ENCODE data around the gene TMEM63C.

TMEM63C gene

DNA sequence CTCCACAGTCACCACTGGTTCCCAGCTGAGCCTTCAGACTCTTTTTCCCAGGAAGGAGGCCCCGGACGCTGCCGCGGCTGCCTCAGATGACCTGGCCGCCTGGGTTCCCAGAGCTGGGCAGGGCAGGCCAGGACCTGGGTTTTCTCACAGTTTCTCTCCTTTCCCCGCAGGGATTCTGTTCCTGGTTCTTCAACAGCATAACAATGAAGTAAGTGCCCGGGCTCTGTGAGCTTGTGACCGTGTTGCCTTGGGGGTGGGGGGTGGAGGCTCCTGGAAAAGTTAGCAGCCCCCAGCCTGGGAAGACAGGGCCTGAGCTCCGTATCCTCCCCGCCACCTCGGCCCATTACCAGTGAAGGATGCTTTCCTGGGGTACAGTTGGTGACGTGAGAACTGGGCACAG lies 43.7 kb downstream of the TMEM63C start:
- DNase-seq = no peak

DNA sequence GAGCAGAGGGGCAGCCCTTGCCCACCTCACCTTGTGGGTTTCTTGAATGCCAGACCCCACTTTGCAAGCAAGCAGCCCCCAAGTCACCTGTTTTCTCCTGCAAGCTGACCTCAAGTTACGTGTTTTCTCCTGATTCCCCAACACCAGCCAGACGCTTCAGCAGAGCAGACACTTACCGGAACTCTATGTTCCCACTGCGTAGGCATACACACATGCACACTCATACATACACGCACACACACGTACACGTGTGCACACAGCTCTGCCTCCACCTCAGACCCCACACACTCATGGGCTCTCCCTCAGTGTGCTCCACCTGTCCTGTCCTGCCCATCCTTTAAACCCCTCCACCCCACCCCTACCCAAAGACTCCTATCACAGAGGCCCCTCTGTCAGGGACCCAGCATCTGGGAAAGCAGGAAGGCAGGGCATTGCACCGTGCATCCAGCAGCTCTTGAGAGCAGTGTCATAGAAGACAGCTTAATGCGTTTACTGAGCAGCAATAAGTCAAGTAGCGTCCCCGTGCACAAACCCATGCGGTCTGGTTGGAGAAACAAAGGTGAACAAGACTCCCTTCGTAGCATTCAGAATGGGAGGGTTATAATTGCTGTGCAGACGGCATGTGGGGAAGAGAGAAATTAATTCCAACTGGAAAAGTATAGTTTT lies 44.4 kb downstream of the TMEM63C start:
- DNase-seq = no peak

DNA sequence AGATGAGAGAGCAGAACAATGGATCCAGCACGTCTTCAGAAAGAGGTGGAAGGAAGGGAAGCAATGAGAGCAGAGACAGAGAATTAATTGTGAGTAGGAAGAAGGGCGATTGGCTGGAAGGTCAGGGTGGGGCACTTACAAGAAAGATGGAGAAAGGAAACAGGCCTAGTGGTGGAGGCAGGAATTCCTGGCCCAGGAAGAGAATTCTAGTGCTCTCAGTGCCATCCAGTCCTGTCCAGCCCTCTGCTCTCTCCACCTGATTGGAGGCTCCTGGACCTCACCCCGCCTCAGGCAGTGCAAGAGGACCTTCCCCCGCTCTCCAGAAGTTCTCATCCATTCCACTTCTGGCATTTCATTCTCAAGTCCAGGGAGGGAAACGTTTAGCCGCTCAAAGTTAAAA lies 46.5 kb downstream of the TMEM63C start:
- DNase-seq = no peak

DNA sequence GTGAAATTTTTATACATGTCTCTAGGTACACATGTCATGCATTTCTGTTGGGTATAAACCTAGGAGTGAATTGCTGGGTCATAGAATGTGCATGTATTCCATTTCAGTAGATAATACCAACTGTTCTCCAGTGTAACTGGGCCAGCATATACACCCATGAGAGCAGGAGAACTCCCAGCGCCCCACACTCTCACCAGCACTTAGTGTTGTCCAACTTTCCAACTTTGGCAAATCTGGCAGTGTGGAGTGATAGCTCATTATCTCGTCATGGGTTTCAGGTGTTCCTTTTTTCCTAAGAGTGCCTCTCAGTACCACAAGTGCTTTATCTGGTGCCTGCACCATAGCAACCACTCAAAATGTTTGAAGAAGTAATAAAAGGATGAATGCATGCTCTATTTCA lies 49.3 kb downstream of the TMEM63C start:
- DNase-seq = no peak

DNA sequence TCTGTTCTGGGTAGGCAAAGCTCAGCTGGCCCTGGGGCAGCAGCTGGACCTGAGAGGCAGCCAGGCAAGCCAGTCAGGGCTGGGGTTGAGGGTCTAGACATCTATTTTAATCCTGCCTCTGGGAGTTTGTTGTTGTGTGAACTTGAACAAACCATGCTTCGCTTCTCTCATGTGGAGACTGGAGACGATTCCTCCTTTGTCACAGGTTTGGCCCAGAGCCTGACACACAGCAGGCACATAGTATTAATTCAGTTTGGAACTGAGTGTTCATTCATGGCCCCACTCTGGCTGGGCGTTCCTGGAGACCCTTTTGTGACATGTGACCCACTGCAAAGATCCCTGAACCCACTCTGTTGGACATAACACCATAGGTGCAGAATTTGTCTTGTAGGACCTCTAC lies 50.1 kb downstream of the TMEM63C start:
- DNase-seq = no peak

DNA sequence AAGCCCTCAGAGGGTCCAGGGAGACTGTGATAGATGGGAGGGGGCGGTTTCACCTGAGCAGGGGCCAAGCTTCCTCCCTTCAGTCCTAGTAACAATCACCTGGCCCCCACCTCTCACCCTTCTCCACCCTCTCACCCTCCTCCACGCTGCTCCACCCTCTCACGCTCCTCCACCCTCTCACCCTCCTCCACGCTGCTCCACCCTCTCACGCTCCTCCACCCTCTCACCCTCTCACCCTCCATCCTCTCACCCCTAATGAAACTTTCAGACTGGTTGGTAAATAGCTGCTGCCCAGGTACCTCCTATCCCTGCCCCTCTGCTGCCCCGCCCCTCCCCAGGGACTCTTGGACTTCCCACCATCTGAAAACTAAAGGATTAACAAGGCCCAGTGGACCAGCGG lies 55.2 kb downstream of the TMEM63C start:
- no peak for DNase-seq

DNA sequence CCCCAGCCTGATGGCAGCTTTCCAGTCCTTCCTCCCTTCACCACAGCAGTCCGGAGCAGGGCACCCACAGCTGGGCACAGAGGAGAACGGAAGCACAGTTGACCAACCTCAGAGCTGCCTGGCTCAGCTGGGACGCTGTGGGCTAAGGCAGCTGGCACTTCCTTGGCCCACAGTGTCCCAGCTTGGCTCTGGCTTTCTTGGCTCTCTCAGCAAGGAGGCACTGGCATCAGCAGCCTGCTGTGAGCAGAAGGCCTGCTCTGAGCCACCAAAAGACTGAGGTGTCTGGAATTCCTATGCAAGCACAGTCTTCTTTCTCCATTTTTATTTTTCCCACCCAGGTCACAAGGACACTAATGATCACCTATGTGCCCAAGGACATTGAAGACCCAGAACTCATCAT lies 56.8 kb downstream of the TMEM63C start:
- DNase-seq = no peak

DNA sequence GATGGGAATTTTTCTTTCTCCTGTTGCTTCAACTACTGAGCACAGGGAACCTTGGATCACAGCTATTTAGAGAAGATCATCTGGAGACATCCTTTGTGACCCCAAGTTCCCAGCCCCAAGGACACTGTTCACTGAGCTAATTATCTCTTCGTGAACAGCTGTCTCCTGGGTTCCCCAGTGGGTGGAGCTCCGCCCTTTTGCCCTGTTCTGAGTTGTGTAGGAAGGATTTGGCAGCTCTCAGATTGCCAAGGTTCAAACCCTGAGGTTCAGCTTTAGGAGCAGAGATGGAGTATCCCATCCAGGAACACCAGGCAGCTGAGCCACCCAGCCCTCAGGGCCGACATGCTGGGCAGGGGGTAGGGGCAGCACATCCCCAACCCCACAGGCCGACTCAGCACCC lies 57.4 kb downstream of the TMEM63C start:
- DNase-seq = no peak

DNA sequence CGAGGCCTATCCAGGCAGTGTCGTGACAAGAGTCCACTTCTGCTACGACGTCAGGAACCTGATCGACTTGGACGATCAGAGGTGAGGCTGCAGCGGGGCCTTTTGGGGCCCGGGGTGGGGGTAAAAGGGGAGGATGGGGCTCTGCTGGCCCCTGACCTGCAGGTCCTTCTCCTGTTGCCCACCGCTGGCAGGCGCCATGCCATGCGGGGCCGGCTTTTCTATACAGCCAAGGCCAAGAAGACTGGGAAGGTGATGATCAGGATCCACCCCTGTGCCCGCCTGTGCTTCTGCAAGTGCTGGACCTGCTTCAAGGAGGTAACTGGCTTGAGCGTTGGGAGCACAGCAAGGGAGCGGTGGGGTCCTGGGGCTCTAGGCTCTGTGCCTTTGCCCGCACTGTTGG lies 57.8 kb downstream of the TMEM63C start:
- no peak for DNase-seq

DNA sequence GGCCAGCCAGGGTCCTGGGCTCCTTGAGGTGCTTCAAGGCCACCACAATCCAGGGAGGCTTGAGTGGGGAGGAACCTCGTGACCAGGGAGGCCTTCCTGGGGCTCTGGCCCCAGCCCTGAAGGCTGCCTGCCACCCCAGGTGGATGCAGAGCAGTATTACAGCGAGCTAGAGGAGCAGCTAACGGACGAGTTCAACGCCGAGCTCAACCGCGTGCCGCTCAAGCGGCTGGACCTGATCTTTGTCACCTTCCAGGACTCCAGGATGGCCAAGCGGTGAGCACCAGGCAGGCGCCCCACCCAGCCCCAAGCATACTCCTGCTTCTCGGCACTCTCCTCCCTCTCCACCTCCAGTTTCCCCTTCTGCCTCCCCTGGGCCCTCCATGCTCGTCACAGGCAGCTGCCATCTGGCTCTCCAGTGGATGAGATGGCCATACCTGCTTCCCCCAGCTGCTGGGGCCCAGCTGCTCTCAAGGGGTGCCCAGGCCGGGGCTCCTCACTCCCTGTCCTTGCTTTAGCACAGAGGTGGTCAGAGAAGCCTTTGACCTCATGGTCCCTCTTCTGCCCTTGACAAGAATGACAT lies 58.8 kb downstream of the TMEM63C start:
- no peak for DNase-seq

DNA sequence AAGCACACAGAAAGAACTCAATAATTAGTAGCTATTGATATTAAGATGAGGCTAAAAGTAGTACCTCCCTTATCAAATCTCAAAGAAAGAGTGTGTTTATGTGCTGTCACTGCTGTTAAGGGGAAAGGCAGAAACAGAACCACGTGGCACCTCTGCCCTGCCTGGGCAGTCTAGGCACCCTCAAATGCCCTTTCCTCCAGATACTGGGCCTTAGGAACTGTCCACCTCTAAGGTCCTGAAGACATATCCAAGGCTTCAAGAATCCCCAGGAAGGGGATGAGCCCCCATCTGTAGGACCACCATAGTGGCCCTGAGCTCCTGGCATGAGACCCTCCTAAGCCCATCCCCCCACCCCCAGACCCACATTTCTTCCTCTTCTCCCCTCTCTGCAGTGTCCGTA lies 60.4 kb downstream of the TMEM63C start:
- DNase-seq = peak in 1 of 2 experiments; percentile 2

DNA sequence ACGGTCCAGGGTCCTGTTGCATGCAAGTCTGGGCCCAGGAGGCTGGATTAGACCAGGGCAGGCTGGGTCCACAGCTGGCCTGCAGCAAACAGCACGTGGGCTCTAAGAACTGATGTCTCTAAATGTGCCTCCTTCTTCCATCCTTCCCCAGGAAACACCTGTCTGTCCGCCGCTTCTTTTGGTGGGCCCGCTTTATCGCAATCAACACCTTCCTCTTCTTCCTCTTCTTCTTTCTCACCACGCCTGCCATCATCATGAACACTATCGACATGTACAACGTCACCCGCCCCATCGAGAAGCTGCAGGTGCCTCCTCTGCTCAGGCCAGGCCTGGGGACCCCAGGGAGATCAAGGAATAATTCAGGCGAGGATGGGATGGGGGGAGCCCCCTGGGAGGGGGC lies 61.2 kb downstream of the TMEM63C start:
- no peak for DNase-seq

DNA sequence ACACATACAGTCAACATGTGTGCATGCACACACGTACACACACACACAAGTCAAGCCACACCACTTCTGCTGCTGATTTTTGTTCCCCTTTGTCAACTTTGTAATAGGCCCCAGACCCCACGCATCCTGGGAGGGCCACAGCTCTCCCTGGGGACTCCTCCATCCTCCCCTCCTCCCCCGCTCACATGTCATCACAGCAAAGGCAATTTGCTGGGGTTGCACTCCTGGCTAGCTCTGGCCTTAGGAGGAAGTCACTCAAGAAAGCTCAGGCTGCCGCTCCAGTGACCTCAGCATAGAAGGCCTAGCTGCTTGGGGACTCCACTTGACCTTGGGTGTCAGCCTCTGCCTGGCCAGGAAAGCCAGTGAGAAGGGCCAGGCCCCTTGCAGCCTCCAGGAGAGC lies 62.3 kb downstream of the TMEM63C start:
- DNase-seq = no peak

DNA sequence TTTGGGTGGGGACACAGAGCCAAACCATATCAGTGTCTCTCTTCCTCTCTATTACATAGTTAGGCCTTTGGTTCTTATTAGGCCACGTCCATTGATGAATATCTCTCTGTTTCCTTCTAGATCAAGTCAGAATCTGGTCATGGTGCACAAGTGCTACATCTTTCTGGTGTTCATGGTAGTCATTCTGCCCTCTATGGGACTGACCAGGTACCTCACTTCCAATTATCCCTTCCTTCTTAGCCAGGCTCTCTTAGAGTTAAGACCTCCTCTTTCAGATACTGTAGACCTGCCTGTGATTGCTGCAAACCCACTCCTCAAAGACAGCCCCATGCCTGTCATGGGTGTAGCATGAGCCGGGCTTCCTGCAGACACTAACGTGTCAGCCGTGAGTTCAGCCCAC lies 64.2 kb downstream of the TMEM63C start:
- peak in 1 of 2 experiments; percentile 3 for DNase-seq

DNA sequence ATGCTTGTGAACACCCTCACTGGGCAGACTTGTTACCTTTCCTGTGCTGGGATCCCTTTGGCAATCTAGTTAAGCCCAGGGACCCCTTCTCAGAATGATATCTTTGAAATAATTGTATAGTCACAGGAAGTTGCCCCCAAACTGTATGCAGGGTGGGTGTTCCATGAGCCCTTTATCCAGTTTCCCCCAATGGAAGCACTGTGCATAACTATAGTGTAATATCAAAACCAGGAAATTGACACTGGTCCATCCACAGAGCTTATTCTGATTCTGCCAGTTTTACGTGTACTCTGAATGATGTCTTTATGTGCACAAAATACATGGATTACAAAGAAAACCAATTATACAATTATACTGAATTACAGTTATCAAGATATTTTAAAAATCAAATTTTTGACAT lies 65.2 kb downstream of the TMEM63C start:
- DNase-seq = no peak

DNA sequence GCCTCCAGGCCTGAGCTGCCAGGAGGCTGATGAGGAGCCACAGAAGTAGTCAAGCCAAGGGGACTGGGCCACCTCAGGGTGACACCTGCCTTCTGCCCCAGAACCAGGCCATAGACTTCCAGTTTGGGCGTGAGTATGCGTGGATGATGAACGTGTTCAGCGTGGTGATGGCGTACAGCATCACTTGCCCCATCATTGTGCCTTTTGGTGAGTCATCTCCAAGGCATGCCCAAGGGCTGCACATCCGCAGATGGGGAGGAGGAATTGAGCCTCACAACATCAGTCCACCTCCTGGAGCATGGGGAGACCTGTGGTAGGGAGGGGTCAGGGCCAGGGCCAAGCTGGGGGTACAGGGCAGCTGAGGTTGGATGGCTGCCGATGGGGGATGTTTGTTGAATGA lies 67.1 kb downstream of the TMEM63C start:
- no peak for DNase-seq

DNA sequence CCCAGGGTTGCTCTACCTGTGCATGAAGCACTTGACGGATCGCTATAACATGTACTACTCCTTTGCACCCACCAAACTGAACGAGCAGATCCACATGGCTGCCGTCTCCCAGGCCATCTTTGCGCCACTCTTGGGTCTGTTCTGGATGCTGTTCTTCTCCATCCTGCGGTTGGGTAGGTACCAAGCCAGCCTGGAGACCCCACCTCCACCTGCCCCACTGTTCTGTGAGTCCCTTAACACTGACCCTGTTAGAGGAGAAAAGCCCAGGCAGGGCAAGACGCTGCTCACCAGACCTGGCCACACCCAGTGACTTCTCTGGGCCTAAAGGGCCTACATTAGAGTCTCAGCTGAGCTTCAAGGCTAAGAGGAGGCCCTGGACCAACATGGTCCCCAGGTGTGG lies 67.7 kb downstream of the TMEM63C start:
- DNase-seq = no peak

DNA sequence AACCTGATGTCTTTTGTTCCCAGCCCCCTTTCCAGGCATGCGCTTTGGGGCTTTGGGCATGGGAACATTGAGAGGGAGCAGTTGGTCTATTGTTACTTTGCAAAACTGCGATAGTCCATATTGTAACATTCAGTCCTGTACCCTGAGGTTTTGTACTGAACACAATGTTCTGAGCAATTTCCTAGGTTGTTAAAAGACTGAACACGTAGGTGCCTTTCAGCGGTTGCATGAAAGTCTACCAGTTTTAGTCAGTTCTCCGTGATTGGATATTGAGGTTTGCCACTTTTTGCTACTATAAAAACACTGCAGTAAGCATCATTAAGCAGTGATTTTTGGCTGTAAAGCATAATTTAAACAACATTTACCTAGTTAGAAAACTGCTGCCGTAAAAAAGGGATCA lies 69.3 kb downstream of the TMEM63C start:
- no peak for DNase-seq

DNA sequence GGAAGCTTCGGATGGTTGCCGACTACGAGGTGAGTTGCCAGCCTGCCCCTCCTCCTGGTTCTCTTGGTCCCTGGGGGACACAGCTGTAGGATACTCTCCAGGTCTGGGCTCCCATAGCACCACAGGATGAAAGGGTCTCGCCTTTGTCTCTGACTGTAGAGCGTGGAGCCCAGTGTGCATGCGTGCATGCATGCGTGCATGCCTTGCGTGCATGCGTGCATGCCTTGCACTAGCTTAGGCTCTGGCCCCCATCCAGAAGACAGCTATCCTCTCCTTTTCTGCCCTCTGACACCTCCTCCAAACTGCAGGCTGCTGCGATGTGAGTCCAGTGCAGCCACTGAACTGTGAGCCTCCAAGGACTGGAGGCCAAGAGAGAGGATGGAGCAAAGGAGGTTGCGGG lies 70.3 kb downstream of the TMEM63C start:
- no peak for DNase-seq

DNA sequence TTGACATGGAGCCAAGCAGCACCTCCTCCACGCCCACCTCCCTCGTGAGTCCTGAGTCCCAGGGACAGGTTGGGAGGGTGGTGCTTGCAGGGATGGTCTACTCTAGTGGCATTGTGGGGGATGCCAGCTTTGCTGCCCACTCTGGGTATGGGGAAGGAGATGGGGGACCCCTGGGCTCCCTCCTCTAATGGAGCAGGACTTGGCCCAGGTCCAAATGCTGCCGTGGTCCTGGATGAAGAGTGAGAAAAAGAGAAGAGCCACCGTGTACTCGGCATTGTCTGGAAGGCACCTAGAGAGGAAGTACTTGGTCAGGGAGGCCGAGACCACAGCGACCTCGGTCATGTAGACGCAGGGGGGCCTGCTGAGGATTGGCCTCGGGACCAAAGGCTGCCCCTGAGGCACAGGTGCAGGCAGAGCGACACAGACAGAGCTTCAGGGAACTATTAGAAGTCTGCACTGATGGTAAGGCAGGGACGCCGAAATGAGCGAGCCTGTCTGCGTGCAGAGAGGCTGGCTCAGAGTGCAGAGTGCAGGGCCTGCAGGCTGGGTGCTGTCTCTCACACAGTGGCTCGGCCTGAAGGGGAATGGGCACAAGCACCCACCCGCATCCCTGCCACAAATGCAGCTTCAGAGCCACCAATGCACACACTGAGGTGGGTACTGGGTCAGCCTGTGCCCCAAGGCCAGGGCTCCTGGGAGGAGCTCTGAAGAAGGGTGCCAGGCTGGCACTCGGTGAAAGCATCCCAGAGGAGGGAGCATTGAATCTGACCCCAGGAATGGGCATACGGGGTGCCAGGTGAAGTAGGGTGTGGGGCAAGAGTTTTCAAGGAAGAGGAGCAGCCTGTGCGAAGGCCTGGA lies 72.0 kb downstream of the TMEM63C start:
- DNase-seq = no peak

DNA sequence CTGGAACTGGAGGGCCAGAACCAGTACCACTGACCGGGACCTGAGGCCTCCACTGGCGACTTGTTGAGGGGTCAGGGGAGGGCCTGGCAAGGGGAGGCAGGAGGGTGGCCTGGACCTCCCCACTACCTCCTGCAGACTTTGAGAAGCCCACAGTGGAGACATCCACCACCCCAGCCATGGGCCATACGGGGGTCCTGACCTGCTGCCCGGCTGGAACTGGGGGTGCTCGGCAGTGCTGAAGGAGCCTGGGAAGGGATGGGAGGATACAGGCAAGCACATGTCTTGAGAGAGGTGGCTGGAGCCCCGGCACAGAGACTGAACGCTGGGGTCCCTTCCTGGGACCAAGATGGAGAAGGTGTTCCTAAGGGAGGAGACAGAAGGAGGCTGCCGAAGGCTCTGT lies 75.1 kb downstream of the TMEM63C start:
- no peak for DNase-seq

DNA sequence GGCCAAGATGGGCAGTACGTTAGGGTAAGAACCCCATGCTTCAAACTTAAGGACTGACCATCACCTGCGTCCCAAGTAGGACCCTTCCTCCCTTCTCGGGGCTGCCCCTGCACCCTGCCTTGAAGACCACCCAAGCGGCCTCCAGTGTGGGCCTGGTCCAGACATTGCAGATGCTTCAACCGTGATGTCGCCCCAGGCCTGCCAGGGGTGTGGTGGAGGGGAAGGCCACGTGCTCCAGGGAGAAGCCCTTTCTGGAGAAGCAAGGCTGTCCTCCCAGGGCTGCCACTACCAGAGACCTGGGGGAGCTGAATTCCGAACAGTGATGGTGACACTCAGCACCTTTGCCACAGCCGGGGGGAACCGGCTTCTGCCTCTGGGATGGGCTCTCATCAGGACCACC lies 76.1 kb downstream of the TMEM63C start:
- DNase-seq = no peak

DNA sequence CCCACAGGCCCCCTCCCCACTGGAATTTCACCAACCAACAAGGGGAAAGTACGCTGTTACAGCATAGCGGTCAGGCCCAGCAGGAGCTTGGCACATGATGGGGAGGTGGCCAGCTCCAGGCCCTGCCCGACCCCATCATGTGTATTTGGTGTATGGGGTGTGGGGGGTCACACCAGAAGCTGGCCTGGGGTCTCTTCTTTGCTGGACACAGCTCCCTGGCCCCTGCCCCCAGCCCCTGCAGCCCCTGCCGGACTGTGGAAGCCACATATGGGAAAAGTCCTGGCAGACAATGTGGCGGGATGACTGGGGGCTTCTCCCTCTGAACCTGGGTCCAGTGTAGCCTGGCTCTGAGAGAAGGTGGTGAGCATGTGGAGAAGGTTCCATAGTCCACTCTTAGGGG lies 77.0 kb downstream of the TMEM63C start:
- no peak for DNase-seq

DNA sequence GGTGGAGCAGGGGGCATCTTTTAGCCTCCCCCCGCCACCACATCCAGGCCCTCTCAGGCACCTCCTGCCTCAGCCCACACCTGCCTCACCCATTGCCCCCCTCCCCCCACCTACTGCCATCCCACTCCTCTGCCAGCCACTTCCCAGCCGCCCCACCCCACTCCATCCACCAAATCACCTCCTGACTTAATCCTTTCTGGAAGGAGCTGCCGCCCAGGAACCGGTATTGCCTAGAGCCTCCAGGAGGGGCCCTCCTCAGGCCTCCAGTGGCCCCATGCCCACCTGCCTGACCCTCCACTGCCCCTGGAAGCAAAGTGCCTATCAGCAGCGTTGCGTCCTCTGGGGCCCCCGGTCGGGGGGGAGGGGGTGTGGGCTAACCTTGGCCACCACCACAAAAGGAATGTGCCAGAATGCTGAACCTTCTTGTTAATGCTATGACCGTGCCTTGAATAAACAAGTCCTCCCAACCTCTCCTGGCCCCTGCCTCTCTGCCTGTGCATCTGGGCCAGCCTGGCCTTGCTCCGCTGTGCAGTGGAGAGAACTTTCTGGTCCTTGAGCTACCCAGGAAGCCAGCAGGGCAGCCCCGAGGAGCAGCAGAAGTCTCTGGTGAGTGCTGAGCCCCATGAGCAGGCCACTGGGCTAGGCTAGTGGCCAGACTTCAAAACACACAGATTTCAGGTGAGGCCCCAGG lies 77.6 kb downstream of the TMEM63C start:
- DNase-seq = no peak
